ENCODE results near the gene BORCS8.

GRCh38 chr19:19202707-19203011 is 10.7 kb upstream of the BORCS8 start:
- TF ChIP-seq CTCF (IDR thresholded peaks at IDR 0.05) (no peak), POLR2A (IDR thresholded peaks at IDR 0.05) (no peak)

All from Peyer's patch (tissue), 4 donors.